ENCODE results near the gene SLC13A5.
A peak's percentile ranks its signal among the peaks of the same experiment; 100 is the strongest.

SLC13A5 gene

DNA sequence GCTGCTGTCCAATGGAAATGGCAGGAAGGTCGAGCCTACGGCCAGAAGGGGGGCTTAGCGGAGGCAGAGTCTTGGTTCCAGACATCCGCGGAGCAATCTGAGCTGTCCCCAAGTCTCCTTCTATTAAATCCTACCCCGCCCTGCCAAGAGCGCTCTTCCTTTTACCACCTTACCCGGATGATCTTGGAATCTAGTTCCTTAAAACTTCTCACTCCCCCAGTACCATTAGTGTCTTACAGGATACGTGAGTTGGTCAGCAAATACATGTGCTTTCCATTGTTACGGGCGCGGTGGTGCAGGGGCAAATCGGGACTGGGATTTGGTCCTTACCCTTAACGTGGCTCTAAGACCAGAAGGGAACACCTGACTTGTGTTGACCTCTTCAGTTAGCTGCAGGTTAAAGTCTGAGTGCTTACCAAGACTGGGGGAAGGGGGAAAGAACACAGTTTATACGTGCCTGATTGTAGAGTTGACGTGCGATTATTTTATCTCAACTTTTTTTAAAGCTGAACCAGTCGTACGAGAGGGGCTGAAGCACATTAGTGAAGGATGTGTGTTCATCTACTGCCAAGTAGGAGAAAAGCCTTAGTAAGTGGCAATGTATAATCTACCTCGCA lies 71.8 kb downstream of the SLC13A5 start (continued):
- TF ChIP-seq, protein P1, sequence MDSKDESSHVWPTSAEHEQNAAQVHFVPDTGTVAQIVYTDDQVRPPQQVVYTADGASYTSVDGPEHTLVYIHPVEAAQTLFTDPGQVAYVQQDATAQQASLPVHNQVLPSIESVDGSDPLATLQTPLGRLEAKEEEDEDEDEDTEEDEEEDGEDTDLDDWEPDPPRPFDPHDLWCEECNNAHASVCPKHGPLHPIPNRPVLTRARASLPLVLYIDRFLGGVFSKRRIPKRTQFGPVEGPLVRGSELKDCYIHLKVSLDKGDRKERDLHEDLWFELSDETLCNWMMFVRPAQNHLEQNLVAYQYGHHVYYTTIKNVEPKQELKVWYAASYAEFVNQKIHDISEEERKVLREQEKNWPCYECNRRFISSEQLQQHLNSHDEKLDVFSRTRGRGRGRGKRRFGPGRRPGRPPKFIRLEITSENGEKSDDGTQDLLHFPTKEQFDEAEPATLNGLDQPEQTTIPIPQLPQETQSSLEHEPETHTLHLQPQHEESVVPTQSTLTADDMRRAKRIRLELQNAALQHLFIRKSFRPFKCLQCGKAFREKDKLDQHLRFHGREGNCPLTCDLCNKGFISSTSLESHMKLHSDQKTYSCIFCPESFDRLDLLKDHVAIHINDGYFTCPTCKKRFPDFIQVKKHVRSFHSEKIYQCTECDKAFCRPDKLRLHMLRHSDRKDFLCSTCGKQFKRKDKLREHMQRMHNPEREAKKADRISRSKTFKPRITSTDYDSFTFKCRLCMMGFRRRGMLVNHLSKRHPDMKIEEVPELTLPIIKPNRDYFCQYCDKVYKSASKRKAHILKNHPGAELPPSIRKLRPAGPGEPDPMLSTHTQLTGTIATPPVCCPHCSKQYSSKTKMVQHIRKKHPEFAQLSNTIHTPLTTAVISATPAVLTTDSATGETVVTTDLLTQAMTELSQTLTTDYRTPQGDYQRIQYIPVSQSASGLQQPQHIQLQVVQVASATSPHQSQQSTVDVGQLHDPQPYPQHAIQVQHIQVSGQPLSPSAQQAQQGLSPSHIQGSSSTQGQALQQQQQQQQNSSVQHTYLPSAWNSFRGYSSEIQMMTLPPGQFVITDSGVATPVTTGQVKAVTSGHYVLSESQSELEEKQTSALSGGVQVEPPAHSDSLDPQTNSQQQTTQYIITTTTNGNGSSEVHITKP (tag by site-specific recombination; IDR thresholded peaks at IDR 0.05): peak; percentile 99
- TF ChIP-seq TRIM28 (IDR thresholded peaks at IDR 0.05; ENCODE audit: borderline replicate concordance, low read length): 0 out of 2 replicates have a peak, but pooled peaks have one; percentile 11
- TF ChIP-seq ZNF404 (tag by site-specific recombination; IDR thresholded peaks at IDR 0.05): no peak
- TF ChIP-seq INSM2 (tag by site-specific recombination; IDR thresholded peaks at IDR 0.05): no peak
- no peak for TF ChIP-seq KLF7 (tag by site-specific recombination; IDR thresholded peaks at IDR 0.05; ENCODE audit: borderline replicate concordance)
- no peak for TF ChIP-seq ZBTB8A (tag by site-specific recombination; IDR thresholded peaks at IDR 0.05)
- no peak for TF ChIP-seq ZNF311 (tag by site-specific recombination; IDR thresholded peaks at IDR 0.05; ENCODE audit: borderline replicate concordance)

GRCh38 chr17:6640536-6641246 lies 72.5 kb downstream of the SLC13A5 start, which contains the start of the genes KIAA0753 and TXNDC17:
Gene KIAA0753 (minus strand): TSS chr17:6640711. CDS start chr17:6635103, 5,608 bp downstream.
Gene TXNDC17 (plus strand): TSS chr17:6641060. CDS start chr17:6641083, 23 bp downstream.
- Histone ChIP-seq H3K9me3 (ENCODE audit: control insufficient read depth, insufficient read depth, low read depth, low read length) (no peaks in the 10 kb centered on the region), H3K4me1 (ENCODE audit: control insufficient read depth, insufficient read depth, low read length) (peaks cover 13% of the 10 kb centered on the region; the same call in 1 of the 2 replicates), H3K27ac (ENCODE audit: extremely low read depth, low read depth, low read length) (peak within 1 kb of the TSS; percentile 79), H3K4me3 (ENCODE audit: low read depth, low read length) (peak within 1 kb of the TSS; percentile 94), H3K36me3 (ENCODE audit: control insufficient read depth in 2 of 2, insufficient read depth in 1 of 2, low read length in 2 of 2) (peaks cover 23 to 36% of the 10 kb centered on the region in 2 experiments; a peak in 2 of 3 replicates)
- ChIA-PET CTCF (interaction anchor here (0.6 to 1.3 kb wide), 4 partner anchors 10 to 168 kb away, joined by 3 to 4 read pairs (median 3); partner anchors contain the start of gene MED31), POLR2A (interaction anchor here (0.9 to 1.9 kb wide), 6 partner anchors 8 to 395 kb away, joined by 3 to 26 read pairs (median 3); partner anchors contain the start of genes C17orf100, MED31, PIMREG and SLC16A13)
- TF ChIP-seq BCL11A (tag by site-specific recombination; IDR thresholded peaks at IDR 0.05; ENCODE audit: low read depth) (0 out of 2 replicates have a peak, but pooled peaks have one; percentile 79), ZNF16 (tag by site-specific recombination; IDR thresholded peaks at IDR 0.05; ENCODE audit: low read depth) (no peak), KLF9 (tag by site-specific recombination; IDR thresholded peaks at IDR 0.05; ENCODE audit: low read depth) (peak; percentile 78), ZIC2 (tag by site-specific recombination; IDR thresholded peaks at IDR 0.05) (peak; percentile 20; the same call in 1 of the 2 replicates), PBX3 (CRISPR knock-in tag; IDR thresholded peaks at IDR 0.05) (0 out of 2 replicates have a peak, but pooled peaks have one; percentile 16), PATZ1 (tag by site-specific recombination; IDR thresholded peaks at IDR 0.05) (peak; percentile 96), ZNF335 (tag by site-specific recombination; conservative IDR thresholded peaks at IDR 0.05) (peak; percentile 91), ZNF600 (tag by site-specific recombination; IDR thresholded peaks at IDR 0.05) (0 out of 2 replicates have a peak, but pooled peaks have one; percentile 66), ZBTB21 (tag by site-specific recombination; IDR thresholded peaks at IDR 0.05) (0 out of 2 replicates have a peak, but pooled peaks have one; percentile 23), GLIS2 (tag by site-specific recombination; IDR thresholded peaks at IDR 0.05) (peak; percentile 92), ZFHX2 (tag by site-specific recombination; conservative IDR thresholded peaks at IDR 0.05) (peak; percentile 85), ZNF76 (tag by site-specific recombination; IDR thresholded peaks at IDR 0.05; ENCODE audit: borderline replicate concordance, low read depth) (peak; percentile 93), ZNF449 (tag by site-specific recombination; IDR thresholded peaks at IDR 0.05) (no peak), ZNF26 (tag by site-specific recombination; IDR thresholded peaks at IDR 0.05) (no peak), ZNF768 (tag by site-specific recombination; IDR thresholded peaks at IDR 0.05) (no peak)

All from HEK293 (cell line).